LHCN-M2 (cell line): Measurements from ENCODE around the gene IL10. TPM values are rescaled to one million over a fixed set of nuclear protein-coding genes. Genes with fewer than 3 reads are reported as not detected.
"Not testable (repeated sequence)": the region's sequence is repeated elsewhere in the genome, so short reads cannot be mapped to it uniquely, and the experiment has no call there.

Experiments
- DNase-seq: peaks from one replicate; pipeline ENCODE4 v3.0.0-alpha.2; 2012; ENCODE audit warnings: low read depth
- total RNA-seq: library from RNA; depleted of rRNA; stranded (reverse); fragments of >200 nt; gene quantifications from 2 replicates; pipeline ENCODE4 v1.2.3, GENCODE V29; 2014

Gene IL10
- total RNA-seq, 1 experiment from 2014 or later, result not detected

- no peak for DNase-seq
Measured at GRCh38 chr1:206768472-206769303, 3.6 kb downstream of the IL10 start.

GRCh38 chr1:206766251-206766856, 5.9 kb downstream of the IL10 start:
- DNase-seq, result peak; percentile 93

- DNase-seq, result not testable (repeated sequence)
Measured at GRCh38 chr1:206765771-206766170, 6.5 kb downstream of the IL10 start.

DNA sequence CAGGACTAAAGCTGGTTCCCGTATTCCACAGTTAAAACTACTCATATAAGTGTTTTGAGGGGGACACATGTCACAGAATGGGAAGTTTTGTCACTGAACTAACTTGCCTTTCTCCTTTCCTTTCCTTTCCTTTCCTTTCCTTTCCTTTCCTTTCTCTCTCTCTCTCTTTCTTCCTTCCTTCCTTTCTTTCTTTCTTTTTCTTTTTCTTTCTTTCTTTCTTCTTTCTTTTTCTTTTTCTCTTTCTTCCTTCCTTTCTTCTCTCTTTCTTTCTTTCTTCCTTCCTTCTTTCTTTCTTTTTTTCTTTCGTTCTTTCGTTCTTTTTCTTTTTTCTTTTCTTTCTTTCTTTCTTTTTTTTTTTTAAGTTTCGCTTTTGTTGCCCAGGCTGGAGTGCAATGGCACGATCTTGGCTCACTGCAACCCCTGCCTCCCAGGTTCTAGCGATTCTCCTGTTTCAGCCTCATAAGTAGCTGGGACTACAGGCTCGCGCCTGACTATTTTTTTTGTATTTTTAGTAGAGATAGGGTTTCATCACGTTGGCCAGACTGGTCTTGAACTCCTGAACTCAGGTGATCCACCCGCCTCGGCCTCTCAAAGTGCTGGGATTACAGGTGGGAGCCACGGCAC, 9.4 kb downstream of the IL10 start:
- DNase-seq, result not testable (repeated sequence)

DNA sequence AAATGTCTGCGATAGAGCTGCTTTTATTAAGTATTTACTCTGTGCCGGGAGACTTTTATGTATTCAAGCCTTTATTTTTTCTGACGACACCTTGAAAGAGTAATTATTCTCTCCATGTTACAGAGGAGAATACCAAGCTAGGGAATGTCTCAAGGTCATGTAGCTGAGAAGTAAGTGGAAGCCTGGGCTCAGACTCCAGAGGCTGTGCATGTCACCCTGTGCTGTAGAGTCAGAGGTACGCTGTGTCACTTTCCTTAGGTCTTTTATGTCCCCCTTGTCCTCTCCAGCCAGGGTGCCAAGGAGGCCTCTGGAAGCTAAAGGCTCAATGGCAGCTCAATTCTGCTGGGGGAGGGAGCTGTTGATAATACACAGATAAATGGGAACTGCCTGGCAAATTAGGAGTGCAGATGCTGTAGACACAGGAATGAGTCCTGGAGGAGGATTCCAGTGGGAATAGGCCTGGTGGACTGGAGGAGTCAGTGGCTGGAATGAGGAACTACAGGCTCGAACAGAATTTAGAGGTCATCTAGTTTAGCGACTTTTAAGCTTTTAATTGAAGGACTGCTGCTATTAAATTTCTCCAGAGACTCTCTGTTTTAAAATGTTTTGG, 11.0 kb downstream of the IL10 start:
- no peak for DNase-seq

- no peak for DNase-seq
Measured at GRCh38 chr1:206760590-206760989, 11.7 kb downstream of the IL10 start.

DNA sequence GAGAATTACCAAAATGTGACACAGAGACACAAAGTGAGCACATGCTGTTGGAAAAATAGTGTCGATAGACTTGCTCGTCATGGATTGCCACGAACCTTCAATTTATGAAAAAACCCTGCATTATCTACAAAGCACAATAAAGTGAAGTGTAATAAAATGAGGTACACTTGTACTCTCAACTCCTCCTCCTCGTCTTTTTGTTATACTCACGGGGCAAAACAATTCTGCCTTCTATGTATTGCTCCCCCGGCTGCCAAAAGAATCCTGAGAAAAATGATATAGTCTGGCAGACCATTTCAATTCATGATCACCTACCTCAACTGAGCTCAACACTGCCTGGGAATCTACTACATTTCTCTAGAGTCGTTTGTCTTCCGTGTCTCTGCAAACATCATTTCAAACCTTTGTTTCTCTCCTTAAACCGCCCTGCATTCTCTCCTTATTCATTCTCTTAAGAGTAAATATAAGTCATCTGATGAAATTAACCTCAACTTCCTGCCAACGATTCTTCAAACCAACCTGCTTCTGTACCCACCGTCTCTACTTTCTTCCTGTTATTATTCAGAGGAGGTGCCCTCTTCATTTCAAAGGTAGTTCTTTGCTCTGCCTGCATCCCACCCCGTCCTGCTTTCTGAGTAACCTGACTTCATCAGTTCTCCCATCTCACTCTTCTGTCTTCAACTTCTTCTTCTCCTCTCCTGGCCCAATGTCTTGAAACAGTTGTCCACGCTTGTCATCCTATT, 14.6 kb downstream of the IL10 start:
- DNase-seq, result no peak

DNA sequence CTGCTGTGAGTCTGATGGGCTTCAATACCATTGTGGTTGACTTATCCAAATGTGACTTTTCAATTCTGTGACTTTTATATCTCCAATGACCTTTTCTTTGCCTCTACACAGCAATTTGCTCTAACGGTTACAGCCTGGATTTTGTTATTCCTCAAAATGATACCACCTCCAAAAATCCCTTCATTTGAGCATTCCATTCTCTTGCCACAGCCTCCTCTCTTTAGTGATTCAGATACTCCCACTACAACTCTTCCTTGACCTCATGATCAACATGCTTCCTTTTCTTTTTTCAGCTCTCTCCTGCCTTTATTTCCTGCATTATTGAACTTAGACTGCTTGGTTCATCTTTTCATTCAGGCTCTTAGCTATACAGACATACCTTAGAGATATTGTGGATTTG, 18.3 kb downstream of the IL10 start:
- DNase-seq, result peak; percentile 49

GRCh38 chr1:206753141-206753540, 19.2 kb downstream of the IL10 start:
- peak; percentile 52 for DNase-seq

DNA sequence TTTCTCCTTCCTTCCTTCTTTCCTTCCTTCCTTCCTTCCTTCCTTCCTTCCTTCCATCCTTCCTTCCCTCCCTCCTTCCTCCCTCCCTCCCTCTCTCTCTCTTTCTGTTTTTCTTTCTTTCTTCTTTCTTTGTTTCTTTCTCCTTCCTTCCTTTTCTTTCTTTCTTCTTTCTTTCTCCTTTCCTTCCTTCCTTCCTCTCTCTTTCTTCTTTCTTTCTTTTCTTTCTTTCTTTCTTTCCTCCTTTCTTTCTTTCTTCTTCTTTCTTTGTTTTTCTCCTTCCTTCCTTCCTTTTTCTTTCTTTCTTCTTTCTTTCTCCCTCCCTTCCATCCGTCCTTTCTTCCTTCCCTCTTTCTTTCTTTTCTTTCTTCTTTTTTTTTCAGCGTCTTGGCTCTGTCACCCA, 19.8 kb downstream of the IL10 start:
- DNase-seq, result no peak

DNA sequence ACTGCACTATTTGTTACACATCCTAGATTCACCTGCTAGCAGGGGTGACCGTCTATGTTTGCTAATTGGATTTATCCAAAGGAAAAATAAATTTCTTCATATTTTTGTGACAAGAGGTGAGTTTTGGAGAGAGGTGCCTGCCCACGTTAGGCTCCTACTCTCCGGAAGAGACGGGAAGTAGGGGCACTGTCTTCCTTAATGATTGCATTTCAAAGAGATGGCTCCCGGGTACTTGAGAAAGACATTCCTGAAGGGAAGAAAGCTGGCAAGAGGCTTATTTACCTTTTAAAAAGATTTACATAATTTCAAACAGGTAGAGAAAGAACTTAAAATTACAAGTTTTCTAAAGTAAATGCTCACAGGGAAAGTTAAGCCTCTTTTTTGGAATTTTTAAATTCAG, 20.4 kb downstream of the IL10 start:
- DNase-seq, result no peak

DNA sequence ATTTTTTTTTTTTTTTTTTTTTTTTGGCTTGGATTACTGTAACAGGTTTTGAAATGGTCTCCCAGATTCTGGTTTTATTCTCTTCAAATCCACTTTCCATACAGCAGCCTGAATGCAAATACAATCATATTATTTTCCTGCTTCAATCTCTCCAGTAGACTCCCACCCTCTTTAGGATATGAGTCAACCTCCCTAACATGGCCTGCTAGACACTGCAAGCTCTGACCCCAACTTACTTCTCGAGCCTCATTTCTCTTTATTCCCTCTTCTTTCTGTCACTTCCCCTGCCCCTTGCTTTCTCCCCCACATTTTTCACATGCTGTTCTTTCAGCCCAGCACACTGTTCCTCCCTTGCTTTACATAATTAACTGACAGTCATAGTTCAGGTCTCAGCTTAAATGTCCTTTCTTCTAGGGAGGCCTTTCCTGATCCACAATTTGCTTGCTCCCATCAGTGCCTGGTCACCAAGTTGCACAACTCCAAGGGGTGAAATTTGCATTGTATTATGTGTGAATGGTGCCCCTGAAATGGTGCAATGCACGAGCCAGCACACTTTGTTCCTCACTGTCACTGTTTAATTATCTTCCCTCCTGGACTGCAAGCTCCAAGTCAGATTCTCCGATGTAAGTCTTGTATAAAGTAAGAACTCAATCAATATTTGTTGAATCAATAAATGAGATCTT, 23.8 kb downstream of the IL10 start:
- no peak for DNase-seq

GRCh38 chr1:206745301-206745700, 27.0 kb downstream of the IL10 start:
- no peak for DNase-seq

GRCh38 chr1:206744683-206745082, 27.6 kb downstream of the IL10 start:
- peak; percentile 48 for DNase-seq

DNA sequence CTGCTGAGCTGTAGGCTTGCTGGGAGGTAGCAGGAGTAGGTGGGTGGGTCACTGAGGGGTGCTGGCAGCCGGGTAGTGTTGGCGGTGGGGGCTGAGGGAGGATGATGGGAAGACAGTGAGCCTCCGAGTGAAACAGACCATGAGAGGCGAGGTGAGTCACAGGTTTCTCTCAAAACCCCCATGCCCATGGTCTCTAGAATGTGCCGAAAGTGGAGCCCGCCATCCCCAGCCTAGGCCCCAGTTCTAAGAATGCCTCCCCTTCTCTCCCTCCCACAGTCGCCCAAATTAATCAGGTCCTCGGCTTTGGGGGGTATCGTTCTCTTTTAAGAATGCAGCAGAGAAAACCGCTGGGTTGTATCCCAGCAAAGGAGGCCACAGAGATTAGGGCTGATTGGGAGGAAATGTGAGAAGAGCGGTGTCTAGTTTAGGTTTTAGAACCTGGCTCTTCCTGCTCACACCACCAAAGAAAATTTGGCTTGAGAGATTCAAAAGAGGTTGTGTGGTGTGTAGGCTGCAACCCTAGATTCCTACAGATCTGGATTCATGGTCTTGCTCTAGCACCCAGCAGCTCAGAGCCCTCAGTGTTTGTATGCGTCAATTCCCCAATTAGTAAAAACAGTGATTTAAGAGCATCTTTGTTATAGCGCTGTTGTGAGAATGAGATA, 29.4 kb downstream of the IL10 start:
- DNase-seq, result no peak

GRCh38 chr1:206741142-206741701, 31.1 kb downstream of the IL10 start:
- DNase-seq, result no peak

- peak; percentile 40 for DNase-seq
Measured at GRCh38 chr1:206739411-206740076, 32.8 kb downstream of the IL10 start.

GRCh38 chr1:206738370-206739366, 33.6 kb downstream of the IL10 start:
- no peak for DNase-seq
